Fibroblast of lung (primary cell): ENCODE results near the gene TRRAP.

ENCODE experiments used
- CTCF ChIP-seq, 2 donors: IDR thresholded peaks in 1 of 2; conservative IDR thresholded peaks in 1 of 2; 1 replicate in 1 of 2; 2 replicates in 1 of 2; pipeline ENCODE4 v1.5.1; 2011 to 2012; ENCODE audit warnings: low read length in 2 of 2, control low read depth in 1 of 2, inconsistent platforms in 1 of 2, low read depth in 1 of 2, mild to moderate bottlenecking in 1 of 2
- EZH2 ChIP-seq: IDR thresholded peaks from 2 replicates; pipeline ENCODE4 v1.5.1; 2012; ENCODE audit warnings: low read length, control low read depth, mild to moderate bottlenecking; ENCODE audit errors: missing control alignments

GRCh38 chr7:98874942-98875341, 3.4 kb upstream of the TRRAP start:
- TF ChIP-seq CTCF (conservative IDR thresholded peaks at IDR 0.05 in 1 of 2, IDR thresholded peaks at IDR 0.05 in 1 of 2; ENCODE audit: low read depth in 1 of 2, low read length in 2 of 2): no peak
- no peak for TF ChIP-seq EZH2
